Nephron (organoid): ENCODE measurements around the gene CDH13.

Experiments used
- H3K27ac Mint-ChIP-seq, 3 experiments: 2 replicates each; pipeline ENCODE4 v1.8.0; 2020; ENCODE audit warnings: mixed read lengths in 3 of 3, mild to moderate bottlenecking in 2 of 3, moderate library complexity in 1 of 3
- H3K27me3 Mint-ChIP-seq: 2 replicates; pipeline ENCODE4 v1.8.0; 2021; ENCODE audit warnings: low read depth, mild to moderate bottlenecking, moderate library complexity, mixed read lengths
- H3K36me3 Mint-ChIP-seq: 2 replicates; pipeline ENCODE4 v1.8.0; 2020; ENCODE audit warnings: low read depth, mixed read lengths
- H3K4me1 Mint-ChIP-seq: 2 replicates; pipeline ENCODE4 v1.8.0; 2020; ENCODE audit warnings: mixed read lengths
- H3K4me3 Mint-ChIP-seq, 3 experiments: 2 replicates each; pipeline ENCODE4 v1.8.0; 2020; ENCODE audit warnings: mild to moderate bottlenecking in 3 of 3, mixed read lengths in 3 of 3, moderate library complexity in 2 of 3
- H3K9me3 Mint-ChIP-seq: 2 replicates; pipeline ENCODE4 v1.8.0; 2020; ENCODE audit warnings: mixed read lengths
- CTCF ChIP-seq, 3 experiments: fragments of 200-600 bp; sonication (generic); IDR thresholded peaks; one replicate each; pipeline ENCODE4 v1.5.0; 2021; ENCODE audit warnings: antibody characterized with exemption in 3 of 3; ENCODE audit not compliant: unreplicated experiment in 3 of 3

The CDH13 gene

GRCh38 chr16:82735186-82735585, 108.4 kb downstream of the CDH13 start:
- Mint-ChIP-seq H3K36me3 (no peaks in the 10 kb centered on the region), H3K4me3 (peak overlapping the region in 1 of 3 experiments; percentile 50), H3K9me3 (peaks cover 1% of the 10 kb centered on the region), H3K27me3 (no peaks in the 10 kb centered on the region), H3K4me1 (peaks cover 47% of the 10 kb centered on the region), H3K27ac (peak overlapping the region in 2 of 3 experiments; percentile 14 to 22)
- TF ChIP-seq CTCF (IDR thresholded peaks at IDR 0.05; ENCODE audit: unreplicated experiment in 3 of 3) = no peak

- H3K4me3 Mint-ChIP-seq = peak overlapping the region in 1 of 3 experiments; percentile 50
- H3K9me3 Mint-ChIP-seq = no peaks in the 10 kb centered on the region
- peaks cover 47% of the 10 kb centered on the region for H3K4me1 Mint-ChIP-seq
- no peaks in the 10 kb centered on the region for H3K36me3 Mint-ChIP-seq
- no peaks in the 10 kb centered on the region for H3K27me3 Mint-ChIP-seq
- H3K27ac Mint-ChIP-seq = peak overlapping the region in 2 of 3 experiments; percentile 14 to 22
- TF ChIP-seq CTCF (IDR thresholded peaks at IDR 0.05; ENCODE audit: unreplicated experiment in 3 of 3) = no peak
Measured at GRCh38 chr16:82735673-82736091, 108.9 kb downstream of the CDH13 start.

GRCh38 chr16:82736224-82736623, 109.5 kb downstream of the CDH13 start:
- no peak for TF ChIP-seq CTCF (IDR thresholded peaks at IDR 0.05; ENCODE audit: unreplicated experiment in 3 of 3)
- Mint-ChIP-seq H3K27ac (no peak overlapping the region), H3K4me1 (peaks cover 47% of the 10 kb centered on the region), H3K27me3 (no peaks in the 10 kb centered on the region), H3K9me3 (no peaks in the 10 kb centered on the region), H3K36me3 (no peaks in the 10 kb centered on the region), H3K4me3 (no peak overlapping the region)

- TF ChIP-seq CTCF (IDR thresholded peaks at IDR 0.05; ENCODE audit: unreplicated experiment in 3 of 3) = peak in 2 of 3 experiments; percentile 16 to 21
Measured at GRCh38 chr16:82738699-82739098, 111.9 kb downstream of the CDH13 start.

GRCh38 chr16:82741073-82741615, 114.4 kb downstream of the CDH13 start:
- Mint-ChIP-seq H3K9me3 (no peaks in the 10 kb centered on the region), H3K36me3 (no peaks in the 10 kb centered on the region), H3K4me3 (no peak overlapping the region), H3K27me3 (no peaks in the 10 kb centered on the region), H3K27ac (no peak overlapping the region), H3K4me1 (peaks cover 22% of the 10 kb centered on the region)
- TF ChIP-seq CTCF (IDR thresholded peaks at IDR 0.05; ENCODE audit: unreplicated experiment in 3 of 3) = no peak

More at GRCh38 chr16:82738699-82739098, 111.9 kb downstream of the CDH13 start:
- Mint-ChIP-seq H3K4me1 (peaks cover 41% of the 10 kb centered on the region), H3K9me3 (no peaks in the 10 kb centered on the region), H3K27ac (no peak overlapping the region), H3K4me3 (no peak overlapping the region), H3K36me3 (no peaks in the 10 kb centered on the region), H3K27me3 (no peaks in the 10 kb centered on the region)

- Mint-ChIP-seq H3K36me3 (no peaks in the 10 kb centered on the region), H3K4me3 (no peak overlapping the region), H3K27ac (no peak overlapping the region), H3K9me3 (no peaks in the 10 kb centered on the region), H3K4me1 (no peaks in the 10 kb centered on the region), H3K27me3 (no peaks in the 10 kb centered on the region)
- no peak for TF ChIP-seq CTCF (IDR thresholded peaks at IDR 0.05; ENCODE audit: unreplicated experiment in 3 of 3)
Measured at GRCh38 chr16:82744958-82745357, 118.2 kb downstream of the CDH13 start.
